D341Med (cell line): Measurements from ENCODE around the gene TRIM62.
A peak's percentile ranks its signal among the peaks of the same experiment; 100 is the strongest.

ENCODE experiments used
- DNase-seq: peaks from one replicate; pipeline ENCODE4 v3.0.0; 2012; ENCODE audit warnings: low spot score

Gene TRIM62

DNA sequence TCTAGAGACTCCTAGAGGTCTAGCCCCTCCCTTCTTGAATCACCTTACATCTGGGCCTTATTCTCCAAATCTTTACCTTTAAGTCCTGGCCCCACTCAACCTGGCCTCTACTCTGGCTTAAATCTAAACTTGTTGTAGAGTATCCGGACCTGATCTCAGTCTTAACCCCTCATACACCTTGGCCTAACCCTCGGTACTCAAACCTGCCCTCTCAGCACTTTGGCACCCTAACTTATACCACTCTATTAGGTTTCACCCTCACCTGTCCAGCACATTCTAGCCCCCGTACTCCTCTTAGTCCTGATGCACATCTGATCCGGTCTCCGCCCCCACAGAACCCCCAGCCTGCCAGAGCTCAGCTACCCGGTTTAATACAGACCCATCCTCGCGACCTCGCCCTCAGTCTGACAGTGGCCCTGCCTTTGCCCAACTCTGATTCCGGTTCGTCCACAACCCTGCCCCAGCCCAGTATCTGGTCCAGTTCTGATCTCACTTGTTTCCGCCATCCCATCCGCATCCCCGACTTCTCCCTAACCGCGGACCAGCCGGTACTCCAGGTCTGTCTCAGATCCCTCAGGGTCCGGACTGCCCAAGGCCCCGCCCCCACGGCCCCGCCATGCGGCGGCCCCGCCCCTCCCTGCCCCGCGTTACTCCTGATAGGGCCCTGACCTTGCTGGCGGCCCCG is 1.5 kb downstream of the TRIM62 start:
- DNase-seq, result peak; percentile 96

DNA sequence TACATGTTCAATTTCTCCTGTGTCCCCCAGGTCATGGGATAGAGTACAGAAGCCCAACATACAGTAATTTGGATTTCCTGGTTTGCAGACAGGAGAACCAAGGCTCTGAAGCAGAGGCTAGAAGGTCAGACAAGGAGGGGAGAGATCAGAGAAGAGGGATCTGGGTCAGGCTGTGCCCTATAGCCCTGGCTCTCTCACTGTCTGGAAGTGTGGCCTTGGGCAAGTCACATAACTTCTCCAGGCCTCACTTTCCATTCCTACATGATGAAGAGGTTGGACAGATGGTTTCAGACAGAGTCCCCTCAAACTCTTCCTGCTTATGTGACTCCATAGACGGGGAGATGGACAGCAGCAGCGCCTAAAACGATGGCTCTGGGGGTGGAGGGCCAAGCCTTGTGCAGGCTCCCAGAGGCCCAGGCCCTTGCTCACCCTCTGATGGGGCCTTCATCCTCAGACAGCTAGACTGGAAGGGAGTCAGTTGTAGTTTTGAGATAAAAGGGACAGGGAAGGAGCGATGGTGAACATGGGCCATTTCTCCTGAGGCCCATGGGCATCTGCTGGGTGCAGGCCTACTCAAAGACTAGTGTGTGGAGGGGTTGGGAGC is 2.9 kb downstream of the TRIM62 start:
- no peak for DNase-seq

GRCh38 chr1:33177996-33178540 is 3.8 kb downstream of the TRIM62 start:
- no peak for DNase-seq

DNA sequence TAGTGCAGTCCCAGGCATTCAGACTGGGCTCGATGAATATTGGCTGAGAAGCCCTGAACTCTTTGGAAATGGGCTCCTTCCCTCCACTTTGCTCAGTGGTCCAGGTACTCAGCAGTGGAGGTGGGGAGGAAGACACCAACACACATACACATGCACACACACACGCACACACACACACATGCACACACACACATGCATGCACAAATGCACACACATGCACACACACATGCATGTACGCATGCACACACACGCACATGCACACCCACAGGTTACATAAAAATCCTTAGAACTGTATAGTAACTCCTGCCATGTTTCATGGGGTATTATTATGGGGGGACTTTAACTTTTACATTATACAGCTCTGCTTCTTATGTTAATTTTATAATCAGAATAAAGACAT is 5.0 kb downstream of the TRIM62 start:
- no peak for DNase-seq

- DNase-seq, result no peak
Measured at GRCh38 chr1:33176362-33176850, 5.4 kb downstream of the TRIM62 start.

DNA sequence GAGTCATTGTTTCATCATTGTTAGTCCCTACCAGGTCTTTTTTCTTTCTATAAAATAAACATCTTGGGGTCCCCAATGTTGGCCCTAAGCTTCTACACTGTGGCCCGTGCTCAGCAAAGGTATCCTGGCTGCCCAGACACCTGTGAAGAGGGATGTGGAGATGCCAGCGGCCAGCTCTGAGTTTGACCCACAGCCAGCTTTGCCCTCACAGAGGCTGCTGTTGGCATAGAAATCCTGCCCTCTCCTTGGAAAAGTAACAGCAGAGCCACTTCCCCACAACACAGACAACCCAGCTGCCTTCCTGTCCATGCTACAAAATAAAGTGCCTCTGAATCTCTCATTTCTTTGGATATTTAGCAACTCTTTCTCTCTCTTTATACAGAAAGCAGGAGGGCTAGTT is 6.0 kb downstream of the TRIM62 start:
- DNase-seq, result no peak

- DNase-seq, result no peak
Measured at GRCh38 chr1:33173091-33173490, 8.8 kb downstream of the TRIM62 start.

- no peak for DNase-seq
Measured at GRCh38 chr1:33171977-33172813, 9.6 kb downstream of the TRIM62 start.

GRCh38 chr1:33170351-33171274 is 11.2 kb downstream of the TRIM62 start:
- DNase-seq, result no peak

GRCh38 chr1:33169290-33170055 is 12.4 kb downstream of the TRIM62 start:
- no peak for DNase-seq

GRCh38 chr1:33168556-33169289 is 13.1 kb downstream of the TRIM62 start:
- no peak for DNase-seq

DNA sequence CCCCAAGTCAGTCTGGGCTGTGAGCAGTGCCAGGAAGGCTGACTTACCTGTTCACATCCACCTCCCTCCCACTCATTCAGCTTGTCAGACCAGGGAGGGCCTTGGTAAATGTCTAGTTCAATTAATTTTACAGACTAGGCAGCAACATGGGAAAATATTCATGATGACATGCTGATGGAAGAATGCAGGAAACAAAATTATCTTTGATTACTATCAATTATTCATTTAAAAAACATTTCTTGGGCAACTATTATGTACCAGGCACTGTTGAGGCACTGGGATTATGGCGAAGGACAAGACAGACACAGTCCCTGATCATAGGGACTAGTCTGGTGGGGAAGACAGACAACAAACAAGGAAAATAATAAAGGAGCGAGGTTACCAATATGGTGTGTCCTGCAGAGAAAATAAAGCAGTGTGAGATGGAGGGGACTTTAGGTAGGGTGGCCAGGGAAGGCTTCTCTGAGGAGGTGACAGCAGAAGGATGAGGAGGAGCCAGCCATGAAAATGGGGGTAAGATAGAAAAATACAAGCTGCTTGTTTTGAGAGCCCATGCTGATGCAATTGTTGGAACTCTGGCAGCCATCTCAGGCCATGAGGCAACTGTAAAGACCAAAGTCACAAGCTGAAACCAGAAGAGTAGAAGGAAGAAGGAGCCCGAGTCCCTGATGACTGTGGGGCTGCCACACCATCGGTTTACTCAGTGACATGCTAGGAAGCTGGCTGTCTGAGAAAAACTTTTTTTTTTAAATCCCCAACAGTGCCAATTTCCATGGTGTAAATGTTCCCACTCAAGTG is 14.0 kb downstream of the TRIM62 start:
- no peak for DNase-seq

DNA sequence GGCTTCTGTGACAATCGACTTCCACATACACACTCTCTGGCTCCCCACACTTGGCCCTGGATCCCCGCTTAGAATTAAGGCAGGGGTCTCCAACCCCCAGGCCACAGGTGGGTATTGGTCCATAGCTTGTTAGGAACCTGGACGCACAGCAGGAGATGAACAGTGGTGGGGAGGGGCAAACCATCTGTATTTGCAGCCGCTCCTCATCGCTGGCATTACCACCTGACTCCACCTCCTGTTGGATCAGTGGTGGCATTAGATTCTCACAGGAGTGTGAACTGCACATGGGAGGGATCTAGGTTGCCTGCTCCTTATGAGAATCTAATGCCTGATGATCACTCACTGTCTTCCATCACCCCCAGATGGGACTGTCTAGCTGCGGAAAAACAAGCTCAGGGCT is 16.0 kb downstream of the TRIM62 start:
- no peak for DNase-seq

DNA sequence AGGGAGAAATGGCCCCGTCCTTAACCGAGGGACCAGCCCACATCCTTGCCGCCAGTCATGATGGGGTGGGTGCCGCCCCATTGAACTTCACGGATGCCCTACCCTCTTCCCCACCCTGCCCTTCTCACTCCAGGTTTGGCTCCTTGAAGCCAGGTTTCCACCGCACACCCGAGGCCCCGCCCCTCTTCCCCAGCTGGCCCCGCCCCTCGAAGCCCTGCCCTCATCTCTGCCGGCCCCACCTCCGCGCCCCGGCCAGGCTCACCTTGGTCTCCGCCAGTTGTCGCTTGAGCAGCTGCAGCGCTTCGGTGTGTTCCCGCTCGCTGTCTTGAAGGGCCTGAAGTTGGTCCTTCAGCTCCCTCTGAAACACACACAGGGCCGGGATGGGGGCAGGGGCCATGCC is 16.6 kb downstream of the TRIM62 start:
- no peak for DNase-seq

DNA sequence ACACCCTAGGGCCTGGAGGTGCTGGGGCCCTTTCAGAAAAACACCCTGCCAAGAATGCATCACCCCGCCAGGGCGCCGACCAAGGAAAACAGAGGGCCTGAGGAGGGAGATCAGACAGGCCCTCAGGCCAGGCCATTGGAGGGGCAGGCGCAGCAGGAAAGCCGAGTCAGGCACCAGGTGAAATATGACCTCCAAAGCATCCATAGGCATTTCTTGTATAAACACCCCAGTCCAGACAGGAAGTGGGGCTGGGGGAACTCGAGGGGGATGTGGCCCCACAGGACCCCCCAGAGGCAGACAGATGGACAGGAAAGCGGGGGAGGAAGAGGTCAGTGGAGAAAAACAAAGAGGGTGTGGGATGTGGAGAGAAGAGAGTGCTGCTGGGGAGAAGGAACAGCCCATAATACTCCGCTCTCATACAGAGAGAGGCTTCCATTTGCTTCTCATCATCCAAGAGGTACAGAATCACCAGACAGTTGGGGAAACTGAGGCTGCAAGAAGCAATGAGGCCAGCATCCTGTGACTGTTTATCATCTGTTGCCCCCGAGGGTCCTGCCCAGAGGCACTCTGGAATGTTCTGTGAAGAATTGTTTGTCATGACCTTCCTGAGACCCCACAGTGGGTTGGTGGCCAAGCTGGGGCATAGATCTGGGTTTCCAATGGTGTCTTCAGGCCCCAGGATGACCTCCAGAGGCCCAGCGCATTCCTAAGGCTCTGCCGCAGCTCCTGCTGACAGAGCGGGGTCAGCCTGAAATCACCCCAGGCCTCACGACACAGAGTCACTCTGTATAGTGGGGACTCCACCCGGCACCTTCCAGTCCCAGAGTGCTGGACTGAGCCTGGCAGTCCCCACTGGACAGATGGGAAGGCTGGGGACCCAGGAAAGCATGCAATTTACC is 18.0 kb downstream of the TRIM62 start:
- no peak for DNase-seq

DNA sequence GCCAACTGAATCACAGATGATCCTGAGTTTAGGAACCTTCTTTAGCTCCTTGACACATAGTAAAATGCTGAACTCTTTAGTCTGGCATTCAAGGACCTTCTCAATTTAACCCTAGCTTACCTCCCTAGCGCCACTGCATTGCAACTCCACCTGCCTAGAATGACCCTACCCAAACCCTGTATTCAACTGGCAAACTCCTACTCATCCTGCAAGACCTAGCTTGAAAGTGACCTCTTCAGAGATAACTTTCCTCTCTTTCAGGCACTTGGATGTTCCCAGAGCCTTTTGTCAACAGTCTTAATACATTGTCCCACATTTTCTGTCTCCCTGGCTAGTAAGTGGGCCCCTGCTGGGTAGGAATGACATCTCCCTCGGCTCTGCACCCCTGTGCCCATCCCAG is 19.7 kb downstream of the TRIM62 start:
- DNase-seq, result no peak

GRCh38 chr1:33161061-33161681 is 20.7 kb downstream of the TRIM62 start:
- DNase-seq, result no peak

GRCh38 chr1:33159577-33159976 is 22.3 kb downstream of the TRIM62 start:
- no peak for DNase-seq
